H4 (cell line): ENCODE measurements around the gene GJC2. TPM values are rescaled to one million over a fixed set of nuclear protein-coding genes. Genes with fewer than 3 reads are reported as not detected.

ENCODE experiments used
- DNase-seq: peaks from one replicate; pipeline ENCODE4 v3.0.0-alpha.2; 2015; ENCODE audit warnings: low spot score
- total RNA-seq: library from RNA; depleted of rRNA; stranded (reverse); fragments of >200 nt; shearing (Covaris generic); gene quantifications from 2 replicates; pipeline ENCODE4 v1.2.3, GENCODE V29; 2014

The GJC2 gene
- total RNA-seq, 1 experiment from 2014 or later = 0.06 TPM

- DNase-seq = no peak
Measured at GRCh38 chr1:228156941-228157728, 7.4 kb downstream of the GJC2 start.

DNA sequence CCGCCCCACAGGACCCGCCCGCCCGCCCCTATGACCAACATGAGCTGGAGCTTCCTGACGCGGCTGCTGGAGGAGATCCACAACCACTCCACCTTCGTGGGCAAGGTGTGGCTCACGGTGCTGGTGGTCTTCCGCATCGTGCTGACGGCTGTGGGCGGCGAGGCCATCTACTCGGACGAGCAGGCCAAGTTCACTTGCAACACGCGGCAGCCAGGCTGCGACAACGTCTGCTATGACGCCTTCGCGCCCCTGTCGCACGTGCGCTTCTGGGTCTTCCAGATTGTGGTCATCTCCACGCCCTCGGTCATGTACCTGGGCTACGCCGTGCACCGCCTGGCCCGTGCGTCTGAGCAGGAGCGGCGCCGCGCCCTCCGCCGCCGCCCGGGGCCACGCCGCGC is 8.0 kb downstream of the GJC2 start:
- no peak for DNase-seq

DNA sequence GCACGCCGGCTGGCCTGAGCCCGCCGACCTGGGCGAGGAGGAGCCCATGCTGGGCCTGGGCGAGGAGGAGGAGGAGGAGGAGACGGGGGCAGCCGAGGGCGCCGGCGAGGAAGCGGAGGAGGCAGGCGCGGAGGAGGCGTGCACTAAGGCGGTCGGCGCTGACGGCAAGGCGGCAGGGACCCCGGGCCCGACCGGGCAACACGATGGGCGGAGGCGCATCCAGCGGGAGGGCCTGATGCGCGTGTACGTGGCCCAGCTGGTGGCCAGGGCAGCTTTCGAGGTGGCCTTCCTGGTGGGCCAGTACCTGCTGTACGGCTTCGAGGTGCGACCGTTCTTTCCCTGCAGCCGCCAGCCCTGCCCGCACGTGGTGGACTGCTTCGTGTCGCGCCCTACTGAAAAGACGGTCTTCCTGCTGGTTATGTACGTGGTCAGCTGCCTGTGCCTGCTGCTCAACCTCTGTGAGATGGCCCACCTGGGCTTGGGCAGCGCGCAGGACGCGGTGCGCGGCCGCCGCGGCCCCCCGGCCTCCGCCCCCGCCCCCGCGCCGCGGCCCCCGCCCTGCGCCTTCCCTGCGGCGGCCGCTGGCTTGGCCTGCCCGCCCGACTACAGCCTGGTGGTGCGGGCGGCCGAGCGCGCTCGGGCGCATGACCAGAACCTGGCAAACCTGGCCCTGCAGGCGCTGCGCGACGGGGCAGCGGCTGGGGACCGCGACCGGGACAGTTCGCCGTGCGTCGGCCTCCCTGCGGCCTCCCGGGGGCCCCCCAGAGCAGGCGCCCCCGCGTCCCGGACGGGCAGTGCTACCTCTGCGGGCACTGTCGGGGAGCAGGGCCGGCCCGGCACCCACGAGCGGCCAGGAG is 8.6 kb downstream of the GJC2 start:
- DNase-seq = no peak

- no peak for DNase-seq
Measured at GRCh38 chr1:228159008-228159665, 9.4 kb downstream of the GJC2 start.

DNA sequence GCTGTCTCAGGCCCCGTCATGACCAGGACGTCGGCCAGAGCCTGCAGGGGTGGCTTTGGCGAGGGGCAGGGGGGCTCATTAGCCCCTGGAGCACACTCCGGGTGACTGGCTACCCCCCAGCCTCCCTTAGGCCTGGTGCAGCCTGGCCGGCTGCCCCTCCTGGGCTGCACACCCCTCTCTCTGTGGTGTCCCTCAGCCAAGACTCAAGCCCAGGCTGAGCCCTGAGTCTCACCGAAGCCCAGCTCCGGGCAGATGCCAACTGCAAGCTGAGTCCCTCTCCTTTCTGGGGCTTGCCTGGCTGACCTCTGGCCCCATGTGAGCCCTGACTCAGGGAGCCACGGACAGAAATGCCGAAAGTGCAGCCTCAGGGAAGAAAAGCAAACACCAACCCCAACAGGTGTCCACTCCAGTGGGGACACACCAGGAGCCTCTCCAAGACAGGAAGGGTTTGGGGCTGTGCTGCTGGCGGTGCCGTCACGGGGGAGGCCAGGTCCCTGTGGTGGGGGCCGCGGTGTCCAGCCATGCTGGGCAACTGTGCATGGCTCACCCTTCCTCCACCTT is 10.6 kb downstream of the GJC2 start:
- DNase-seq = no peak

DNA sequence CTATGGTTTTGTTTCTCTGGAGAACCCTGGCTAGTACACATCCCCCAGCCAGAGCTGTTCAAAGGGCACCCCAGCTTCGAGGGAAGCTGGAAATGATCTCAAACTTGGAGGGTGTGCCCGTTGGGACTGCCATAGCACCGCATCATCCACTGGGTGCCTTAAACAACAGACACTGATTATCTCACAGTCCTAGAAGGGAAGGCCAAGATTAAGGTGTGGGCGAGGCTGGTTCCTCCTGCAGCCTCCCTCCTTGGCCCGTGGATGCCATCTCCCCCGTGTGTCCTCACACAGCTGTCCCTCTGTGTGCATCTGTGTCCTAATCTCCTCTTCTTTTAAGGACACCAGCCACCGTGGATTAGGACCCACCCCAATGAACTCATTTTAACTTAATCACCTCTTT is 11.6 kb downstream of the GJC2 start:
- no peak for DNase-seq

DNA sequence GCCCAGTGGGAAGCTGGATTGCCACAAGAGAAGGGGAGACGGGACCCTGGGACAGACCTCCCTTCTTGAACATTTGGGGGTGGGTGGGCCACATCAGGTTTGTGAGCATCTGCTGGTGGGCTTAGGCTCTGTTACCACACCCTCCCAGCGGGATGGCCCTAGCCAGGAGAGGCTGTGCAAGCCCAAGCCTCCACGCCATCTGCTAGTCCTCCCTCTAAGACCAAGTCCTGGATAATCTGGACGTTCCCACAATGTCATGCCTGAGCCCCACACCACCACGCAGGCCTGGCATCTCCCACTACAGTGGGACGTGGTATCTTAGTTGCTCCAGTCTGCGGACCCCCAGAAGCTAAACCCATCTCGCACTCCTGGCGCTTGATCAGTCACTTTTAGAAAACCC is 12.1 kb downstream of the GJC2 start:
- no peak for DNase-seq

DNA sequence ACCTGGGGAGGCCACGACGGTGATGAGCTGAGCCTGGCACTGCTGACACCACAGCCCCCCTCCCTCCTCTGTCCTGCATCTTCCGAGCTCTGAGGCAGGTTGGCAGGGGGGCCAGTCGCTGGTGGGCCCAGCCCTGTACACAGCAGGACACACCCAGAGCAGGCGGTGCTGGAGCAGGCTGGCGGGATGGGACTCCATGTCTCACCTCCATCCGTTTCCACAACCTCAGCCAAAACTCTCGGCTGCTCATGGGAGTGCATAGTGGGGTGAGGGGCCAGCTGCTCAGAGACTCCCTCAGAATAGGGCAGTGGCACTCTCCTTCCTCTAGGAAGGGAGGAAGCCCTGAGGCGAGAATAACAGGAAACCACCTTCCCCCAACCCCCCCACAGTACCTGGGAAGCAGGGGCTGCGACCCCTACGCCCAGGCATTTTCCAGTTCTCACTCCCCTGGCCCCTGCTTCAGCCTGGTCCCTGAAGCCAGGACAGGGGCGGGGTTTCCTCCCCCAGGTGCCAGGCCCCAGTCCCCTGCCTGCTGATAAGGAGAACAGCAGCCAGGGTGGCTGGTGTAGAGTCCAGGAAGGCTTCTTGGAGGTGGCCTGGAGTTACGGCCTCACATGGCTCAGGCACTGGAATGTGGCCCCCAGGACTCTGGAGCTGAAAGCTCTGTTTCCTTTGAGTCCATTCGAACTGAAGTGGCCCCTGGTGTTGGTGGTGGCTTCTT is 12.7 kb downstream of the GJC2 start:
- DNase-seq = no peak

GRCh38 chr1:228163007-228163753 is 13.4 kb downstream of the GJC2 start:
- DNase-seq = no peak

GRCh38 chr1:228163776-228164519 is 14.2 kb downstream of the GJC2 start:
- no peak for DNase-seq

DNA sequence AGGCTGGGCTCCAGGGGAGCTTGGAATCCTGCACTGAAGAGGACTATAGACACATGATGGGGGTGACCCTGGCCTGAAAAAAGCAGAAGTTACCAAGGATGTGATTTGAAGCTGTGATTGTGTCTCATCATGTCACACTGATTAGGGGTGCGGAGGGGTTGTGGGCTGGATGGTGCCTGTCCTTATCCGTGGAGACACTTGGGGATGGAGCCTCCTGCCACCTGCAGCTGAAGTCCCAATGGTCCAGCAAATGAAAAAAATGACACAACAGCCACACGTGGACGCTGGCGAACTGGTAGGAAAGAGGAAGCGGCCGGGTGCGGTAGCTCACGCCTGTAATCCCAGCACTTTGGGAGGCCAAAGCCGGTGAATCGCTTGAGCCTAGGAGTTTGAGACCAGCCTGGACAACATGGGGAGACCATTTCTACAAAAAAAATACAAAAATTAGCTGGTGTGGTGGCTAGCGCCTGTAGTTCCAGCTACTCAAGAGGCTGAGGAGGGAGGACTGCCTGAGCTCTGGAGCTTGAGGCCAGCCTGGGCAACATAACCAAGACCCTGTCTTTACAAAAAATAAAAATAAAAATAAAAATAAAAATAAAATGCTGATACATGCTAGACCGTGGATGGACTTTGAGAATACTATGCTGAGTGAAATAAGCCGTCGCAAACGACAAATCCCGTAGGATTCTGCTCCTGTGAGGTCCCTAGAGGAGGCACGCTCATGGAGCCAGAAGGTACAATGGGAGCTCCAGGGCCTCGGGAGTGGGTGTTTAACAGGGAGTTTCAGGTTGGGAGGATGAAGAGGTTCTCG is 15.0 kb downstream of the GJC2 start:
- DNase-seq = no peak

GRCh38 chr1:228165372-228166169 is 15.8 kb downstream of the GJC2 start, which contains the start of gene IBA57:
TSS of gene IBA57 (plus strand) at chr1:228165804. CDS start at chr1:228165817, 13 bp downstream.
- peak; percentile 97 for DNase-seq

GRCh38 chr1:228166170-228166936 is 16.6 kb downstream of the GJC2 start:
- peak; percentile 81 for DNase-seq

DNA sequence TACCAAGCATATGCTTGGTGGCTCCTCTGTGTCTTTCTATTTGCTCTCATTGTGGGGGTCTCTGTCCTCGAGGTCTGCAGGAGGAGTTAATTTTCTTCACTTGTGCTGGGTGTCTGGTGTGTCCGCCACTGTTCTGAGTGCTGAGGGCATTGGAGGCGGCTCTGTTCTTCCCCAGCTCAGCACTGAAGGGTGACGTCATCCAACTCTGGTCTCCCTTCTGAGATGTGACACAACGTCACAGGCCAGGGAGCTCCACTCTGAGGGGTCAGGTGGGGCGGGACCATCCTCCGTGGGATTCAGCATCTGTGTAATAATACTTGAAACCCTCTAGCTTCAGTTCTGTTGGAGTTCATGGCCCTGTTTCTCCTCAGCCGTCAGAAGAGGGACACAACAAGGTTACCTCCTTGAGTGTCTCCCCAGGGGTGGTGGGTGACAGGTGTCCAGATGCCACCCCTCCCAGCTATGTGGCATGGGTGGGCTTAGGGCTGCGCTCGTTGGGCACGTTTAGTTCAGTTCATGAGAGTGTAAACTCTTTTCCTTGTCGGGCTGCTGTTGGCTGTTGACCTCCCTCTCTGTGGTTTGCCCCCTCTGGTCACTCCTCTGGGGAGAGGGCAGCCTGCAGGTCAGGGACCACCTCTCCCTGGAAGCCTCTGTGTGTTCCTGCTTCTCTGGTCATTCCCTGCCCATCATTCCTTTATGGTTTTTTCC is 19.0 kb downstream of the GJC2 start:
- DNase-seq = no peak

DNA sequence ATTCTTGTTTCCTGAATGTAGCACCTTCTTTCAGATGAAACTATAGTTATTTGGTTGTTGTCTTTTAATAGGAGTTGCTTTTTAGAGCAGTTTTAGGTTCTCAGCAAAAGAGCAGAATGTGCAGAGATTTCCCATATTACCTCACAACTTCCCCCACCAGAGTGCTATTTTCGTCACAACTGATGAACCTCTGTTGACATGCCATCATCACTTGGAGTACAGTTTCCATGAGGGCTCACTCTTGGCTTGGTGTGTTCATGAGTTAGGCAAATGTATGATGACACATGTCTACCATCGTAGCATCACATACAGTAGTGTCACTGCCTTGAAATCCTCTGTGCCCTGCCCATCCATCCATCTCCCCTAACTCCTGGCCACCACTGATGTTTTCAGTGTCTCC is 19.6 kb downstream of the GJC2 start:
- DNase-seq = no peak

- DNase-seq = no peak
Measured at GRCh38 chr1:228170666-228171065, 20.9 kb downstream of the GJC2 start.
